ENCODE data around the gene AGFG2.

AGFG2 gene

GRCh38 chr7:100611983-100612729 is 73.2 kb downstream of the AGFG2 start, which contains the start of gene MOSPD3:
TSS of gene MOSPD3 (plus strand) at chr7:100612540. CDS start at chr7:100612792, 252 bp downstream.
- peak; percentile 94 for DNase-seq (ENCODE audit: low read depth, low spot score)

GRCh38 chr7:100612730-100613390 is 73.9 kb downstream of the AGFG2 start:
- DNase-seq (ENCODE audit: low read depth, low spot score), result no peak

- no peak for DNase-seq (ENCODE audit: low read depth, low spot score)
These were observed 74.6 kb downstream of the AGFG2 start for GRCh38 chr7:100613412-100614175.

- no peak for DNase-seq (ENCODE audit: low read depth, low spot score)
These were observed 75.4 kb downstream of the AGFG2 start for GRCh38 chr7:100614308-100614861.

Measured in activated CD4-positive, CD25-positive, alpha-beta regulatory T cell treated with anti-CD3 and anti-CD28 coated beads, Interleukin-2, amount 50 U/mL, for 16 hours (primary cell).